ENCODE data around the gene PACS1. TPM values are rescaled to one million over a fixed set of nuclear protein-coding genes. Genes with fewer than 3 reads are reported as not detected.

The PACS1 gene
- polyA plus RNA-seq, 1 experiment = 27.1 TPM

- Histone ChIP-seq H3K27ac (ENCODE audit: low read depth, low read length) (no peak overlapping the region), H3K9me3 (ENCODE audit: control insufficient read depth, insufficient read depth, low read length) (no peaks in the 10 kb centered on the region), H3K4me3 (ENCODE audit: low read depth, low read length) (no peak overlapping the region; the same call in 1 of the 2 replicates), H3K27me3 (ENCODE audit: control insufficient read depth, insufficient read depth, low read length) (no peaks in the 10 kb centered on the region)
- CTCF ChIA-PET = interaction anchor here (1.5 kb wide), 2 partner anchors 27 to 63 kb away, joined by 3 read pairs; no protein-coding TSS in a partner anchor
- DNase-seq (ENCODE audit: low read depth, low spot score) = no peak
- no peak for TF ChIP-seq CTCF (IDR thresholded peaks at IDR 0.05; ENCODE audit: low read depth, low read length)
- POLR2A ChIA-PET = interaction anchor here (1.4 kb wide), 1 partner anchor 55 kb away, joined by 3 read pairs; no protein-coding TSS in a partner anchor
Observed at GRCh38 chr11:66072081-66072480, 2.0 kb downstream of the PACS1 start.

GRCh38 chr11:66072518-66072917, 2.4 kb downstream of the PACS1 start:
- ChIA-PET POLR2A (no interaction called here), CTCF (interaction anchor here (0.5 to 1.5 kb wide), 4 partner anchors 15 to 1039 kb away, joined by 3 read pairs; no protein-coding TSS in a partner anchor)
- Histone ChIP-seq H3K27ac (ENCODE audit: low read depth, low read length) (no peak overlapping the region), H3K9me3 (ENCODE audit: control insufficient read depth, insufficient read depth, low read length) (no peaks in the 10 kb centered on the region), H3K4me3 (ENCODE audit: low read depth, low read length) (no peak overlapping the region), H3K27me3 (ENCODE audit: control insufficient read depth, insufficient read depth, low read length) (no peaks in the 10 kb centered on the region)
- no peak for DNase-seq (ENCODE audit: low read depth, low spot score)
- no peak for TF ChIP-seq CTCF (IDR thresholded peaks at IDR 0.05; ENCODE audit: low read depth, low read length)

GRCh38 chr11:66073669-66074068, 3.6 kb downstream of the PACS1 start:
- no peak for TF ChIP-seq CTCF (IDR thresholded peaks at IDR 0.05; ENCODE audit: low read depth, low read length)
- CTCF ChIA-PET = interaction anchor here (0.7 to 1.2 kb wide), 2 partner anchors 40 to 998 kb away, joined by 3 to 4 read pairs; no protein-coding TSS in a partner anchor
- Histone ChIP-seq H3K27me3 (ENCODE audit: control insufficient read depth, insufficient read depth, low read length) (no peaks in the 10 kb centered on the region), H3K9me3 (ENCODE audit: control insufficient read depth, insufficient read depth, low read length) (no peaks in the 10 kb centered on the region), H3K4me3 (ENCODE audit: low read depth, low read length) (no peak overlapping the region), H3K27ac (ENCODE audit: low read depth, low read length) (no peak overlapping the region)
- no peak for DNase-seq (ENCODE audit: low read depth, low spot score)
- POLR2A ChIA-PET = interaction anchor here (0.6 kb wide), 1 partner anchor 72 kb away, joined by 3 read pairs; the partner anchor contains the start of genes BANF1 and EIF1AD

GRCh38 chr11:66075273-66075672, 5.2 kb downstream of the PACS1 start:
- H3K9me3 ChIP-seq (ENCODE audit: control insufficient read depth, insufficient read depth, low read length) = no peaks in the 10 kb centered on the region
- no peaks in the 10 kb centered on the region for H3K27me3 ChIP-seq (ENCODE audit: control insufficient read depth, insufficient read depth, low read length)
- H3K27ac ChIP-seq (ENCODE audit: low read depth, low read length) = no peak overlapping the region
- POLR2A ChIA-PET = no interaction called here
- H3K4me3 ChIP-seq (ENCODE audit: low read depth, low read length) = no peak overlapping the region
- CTCF ChIA-PET = interaction anchor here (0.7 kb wide), 1 partner anchor 107 kb away, joined by 5 read pairs; no protein-coding TSS in a partner anchor
- no peak for TF ChIP-seq CTCF (IDR thresholded peaks at IDR 0.05; ENCODE audit: low read depth, low read length)
- DNase-seq (ENCODE audit: low read depth, low spot score) = no peak

GRCh38 chr11:66076561-66076960, 6.5 kb downstream of the PACS1 start:
- H3K27ac ChIP-seq (ENCODE audit: low read depth, low read length) = no peak overlapping the region
- POLR2A ChIA-PET = no interaction called here
- no peak overlapping the region for H3K4me3 ChIP-seq (ENCODE audit: low read depth, low read length)
- CTCF ChIA-PET = interaction anchor here (0.9 to 1.5 kb wide), 2 partner anchors 9 to 31 kb away, joined by 3 to 4 read pairs; no protein-coding TSS in a partner anchor
- H3K9me3 ChIP-seq (ENCODE audit: control insufficient read depth, insufficient read depth, low read length) = no peaks in the 10 kb centered on the region
- TF ChIP-seq CTCF (IDR thresholded peaks at IDR 0.05; ENCODE audit: low read depth, low read length) = no peak
- no peaks in the 10 kb centered on the region for H3K27me3 ChIP-seq (ENCODE audit: control insufficient read depth, insufficient read depth, low read length)
- DNase-seq (ENCODE audit: low read depth, low spot score) = no peak

Data from AG04450 (cell line).